ENCODE data around the gene LPP.

DNA sequence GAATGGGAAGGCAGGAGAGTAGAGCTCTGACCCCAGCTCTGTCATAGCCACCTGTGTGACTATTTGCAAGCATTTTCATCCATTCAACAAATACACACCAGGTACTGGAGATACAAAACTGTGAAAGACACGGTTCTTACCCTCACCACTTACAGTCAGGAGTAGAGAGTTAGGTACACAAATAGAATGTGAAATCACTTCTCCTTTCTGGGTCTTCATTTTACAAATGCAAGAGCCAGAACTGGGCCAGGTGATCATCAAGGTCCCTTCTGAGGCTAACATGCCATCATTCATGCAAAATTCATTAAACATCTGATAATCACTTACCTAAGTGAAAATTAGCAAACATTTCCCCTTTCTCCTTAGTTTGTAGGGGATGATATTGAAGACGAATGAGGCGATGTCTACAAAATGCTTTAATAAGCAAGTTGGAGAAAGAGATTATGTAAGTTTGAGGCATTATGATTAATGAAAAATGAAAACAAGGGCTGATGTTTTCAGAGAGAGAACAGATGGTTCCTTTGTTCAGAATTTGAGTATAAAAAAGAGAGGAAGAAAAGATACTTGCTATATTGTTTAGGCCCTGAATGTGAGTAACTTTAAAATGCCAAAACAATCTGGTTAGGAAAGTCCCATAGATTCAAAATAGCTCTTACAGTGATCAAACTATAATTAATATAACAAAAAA, 88.6 kb downstream of the LPP start:
- no peak for TF ChIP-seq CTCF (IDR thresholded peaks at IDR 0.05; ENCODE audit: borderline replicate concordance, extremely low read depth, low read length, poor library complexity, severe bottlenecking)
- TF ChIP-seq EZH2 (IDR thresholded peaks at IDR 0.05; ENCODE audit: borderline replicate concordance, low read depth, low read length, severe bottlenecking): no peak

Measured in DND-41 (cell line).